HS-5 (cell line): ENCODE results near the gene NOLC1.

Experiments
- DNase-seq: peaks from one replicate; pipeline ENCODE4 v3.0.0-alpha.2; 2012; ENCODE audit warnings: low read depth

NOLC1 gene

GRCh38 chr10:102200751-102201640 is 48.8 kb downstream of the NOLC1 start:
- no peak for DNase-seq

- no peak for DNase-seq
These were observed 50.2 kb downstream of the NOLC1 start for GRCh38 chr10:102202386-102202785.

DNA sequence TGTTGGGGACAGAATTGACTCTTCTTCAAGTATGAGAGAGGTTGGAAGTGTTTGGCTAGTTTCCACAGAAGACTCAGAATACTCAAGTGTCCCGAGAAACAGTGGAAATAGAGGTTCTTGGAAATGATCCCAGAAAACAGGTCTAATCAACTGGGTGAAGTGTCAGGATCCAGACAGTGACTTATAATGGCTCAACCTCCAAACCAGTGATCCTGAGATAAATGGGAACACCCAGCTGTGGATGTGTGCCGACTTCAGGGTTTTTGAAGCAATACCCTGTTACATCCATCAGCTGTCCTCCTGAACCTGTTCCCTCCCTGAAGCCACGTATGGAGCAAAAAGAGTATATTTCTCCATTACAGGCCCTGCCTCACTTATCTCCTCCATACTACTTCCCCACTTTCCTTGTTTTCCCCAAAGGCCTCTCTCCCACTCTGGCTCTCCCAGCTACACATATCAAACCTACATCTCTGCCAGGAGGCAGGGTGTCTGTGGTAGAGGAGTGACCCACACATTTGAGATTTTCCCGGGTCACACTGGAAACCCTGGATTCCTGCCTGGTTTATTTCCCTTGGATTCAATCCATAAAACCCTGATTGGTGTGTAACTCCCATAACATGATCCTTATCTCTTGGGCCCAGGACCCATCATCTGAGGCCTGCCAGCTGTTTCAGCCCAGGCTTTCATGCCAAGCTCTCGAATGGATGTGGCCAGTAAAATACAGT is 56.3 kb downstream of the NOLC1 start:
- DNase-seq, result no peak

- DNase-seq, result no peak
These were observed 59.6 kb downstream of the NOLC1 start for GRCh38 chr10:102211615-102212299.
